NCI-H226 (cell line): ENCODE measurements around the gene SPATC1L.
"Not testable (repeated sequence)": the region's sequence is repeated elsewhere in the genome, so short reads cannot be mapped to it uniquely, and the experiment has no call there.

Source experiments
- DNase-seq: peaks from one replicate; pipeline ENCODE4 v3.0.0-alpha.2; 2015

SPATC1L gene

DNA sequence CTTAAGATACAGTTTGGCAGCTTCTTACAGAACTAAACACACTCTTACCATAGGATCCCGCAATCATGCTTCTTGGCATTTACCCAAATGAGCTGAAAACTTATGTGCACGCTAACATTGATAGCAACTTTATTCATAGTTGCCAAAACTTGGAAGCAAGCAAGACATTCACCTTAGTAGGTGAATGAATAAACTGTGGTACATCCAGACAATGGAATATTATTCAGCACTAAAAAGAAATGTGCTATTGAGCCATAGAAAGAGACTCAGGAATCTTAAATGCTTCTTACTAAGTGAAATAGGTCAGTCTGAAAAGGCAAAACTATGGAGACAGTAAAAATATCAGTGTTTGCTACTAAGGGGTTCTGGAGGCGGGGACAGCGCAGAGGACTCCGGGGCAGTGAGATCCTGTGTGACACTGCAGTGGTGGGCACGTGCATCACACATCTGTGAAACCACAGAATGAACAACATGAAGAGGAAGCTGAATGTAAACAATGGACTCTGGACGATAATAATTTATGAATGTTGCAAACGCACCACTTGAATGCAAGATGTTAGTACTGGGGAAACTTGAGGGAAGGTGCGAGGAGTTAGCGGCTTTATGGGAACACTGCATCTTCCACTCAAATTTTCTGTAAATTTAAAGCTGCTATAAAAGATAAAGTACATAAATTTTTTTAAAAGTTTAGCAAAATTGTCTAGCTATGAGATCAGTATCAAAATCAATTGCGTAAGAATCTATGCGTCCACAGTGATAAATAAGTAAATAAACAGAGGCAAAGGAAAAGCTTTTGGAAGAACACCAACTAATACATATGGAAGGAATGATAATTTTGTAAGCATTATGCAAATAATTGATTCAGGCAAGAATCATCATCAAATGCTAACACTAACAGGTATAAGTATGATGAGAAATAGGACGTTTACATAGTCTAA is 15.4 kb upstream of the SPATC1L start:
- no peak for DNase-seq

DNA sequence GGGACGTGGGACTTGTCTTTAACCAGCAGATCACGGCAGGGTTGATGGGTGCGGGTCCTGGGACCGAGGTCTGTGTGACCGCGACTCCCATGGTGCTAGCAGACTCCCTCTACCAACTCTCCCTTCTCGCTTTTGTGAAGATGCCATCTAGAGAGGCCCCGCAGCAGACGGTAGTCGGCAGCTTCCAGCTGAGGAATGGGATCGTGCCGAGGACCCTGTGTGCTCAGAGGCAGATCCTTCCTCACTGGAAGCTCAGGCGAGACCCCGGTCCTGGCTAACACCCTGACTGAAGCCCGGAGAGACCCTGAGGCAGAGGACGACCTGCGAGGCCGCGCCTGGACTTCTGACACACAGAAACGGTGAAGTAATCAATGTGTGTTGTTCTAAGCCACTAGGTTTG is 12.5 kb upstream of the SPATC1L start:
- DNase-seq = no peak

GRCh38 chr21:46195595-46196195 is 11.4 kb upstream of the SPATC1L start:
- DNase-seq = no peak

GRCh38 chr21:46194374-46195334 is 10.4 kb upstream of the SPATC1L start:
- DNase-seq = no peak

GRCh38 chr21:46193829-46194373 is 9.6 kb upstream of the SPATC1L start:
- DNase-seq = no peak

DNA sequence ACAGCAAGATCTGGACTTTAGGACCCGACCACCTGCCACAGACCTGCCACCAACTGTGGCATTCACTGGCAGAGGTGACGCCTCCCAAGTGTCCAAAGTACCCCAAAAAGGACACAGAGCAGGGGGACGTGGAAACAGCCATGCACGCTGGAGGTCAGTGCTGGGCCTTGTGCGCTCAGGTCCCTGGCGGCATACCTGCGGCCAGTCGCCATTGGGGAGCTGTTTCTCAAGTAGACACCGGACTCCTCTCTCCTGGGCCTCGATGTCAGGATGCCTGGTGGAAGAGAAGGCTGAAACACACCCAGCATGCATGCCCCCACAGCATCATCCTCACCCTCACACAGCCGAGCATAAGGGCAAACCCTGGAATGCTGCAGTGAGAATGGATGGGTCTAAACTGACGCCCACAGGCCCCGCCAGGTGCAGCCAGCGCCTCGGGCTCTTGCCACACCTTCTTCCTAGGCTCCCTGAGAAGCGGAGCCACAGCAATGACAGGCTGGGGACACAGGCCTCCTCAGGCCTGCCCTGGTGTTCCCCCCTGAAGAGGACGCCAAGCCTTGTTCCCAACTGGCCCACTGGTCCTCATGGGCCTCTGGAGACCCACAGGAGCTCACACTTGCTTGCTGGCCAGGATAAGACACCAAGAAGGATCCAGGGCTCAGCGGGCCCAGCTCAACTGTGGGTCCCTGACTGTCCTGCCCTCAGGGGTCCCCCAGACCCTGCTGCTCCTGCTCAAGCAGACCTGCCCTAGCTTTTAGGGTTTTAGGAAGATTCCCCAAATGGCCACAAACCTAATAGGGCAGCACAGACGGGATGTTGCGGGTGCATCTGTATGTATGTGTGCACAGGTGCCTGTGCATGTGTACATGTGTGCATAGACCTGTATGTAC is 7.7 kb upstream of the SPATC1L start:
- no peak for DNase-seq

- DNase-seq = peak; percentile 42
Observed at GRCh38 chr21:46191257-46191685, 7.0 kb upstream of the SPATC1L start.

DNA sequence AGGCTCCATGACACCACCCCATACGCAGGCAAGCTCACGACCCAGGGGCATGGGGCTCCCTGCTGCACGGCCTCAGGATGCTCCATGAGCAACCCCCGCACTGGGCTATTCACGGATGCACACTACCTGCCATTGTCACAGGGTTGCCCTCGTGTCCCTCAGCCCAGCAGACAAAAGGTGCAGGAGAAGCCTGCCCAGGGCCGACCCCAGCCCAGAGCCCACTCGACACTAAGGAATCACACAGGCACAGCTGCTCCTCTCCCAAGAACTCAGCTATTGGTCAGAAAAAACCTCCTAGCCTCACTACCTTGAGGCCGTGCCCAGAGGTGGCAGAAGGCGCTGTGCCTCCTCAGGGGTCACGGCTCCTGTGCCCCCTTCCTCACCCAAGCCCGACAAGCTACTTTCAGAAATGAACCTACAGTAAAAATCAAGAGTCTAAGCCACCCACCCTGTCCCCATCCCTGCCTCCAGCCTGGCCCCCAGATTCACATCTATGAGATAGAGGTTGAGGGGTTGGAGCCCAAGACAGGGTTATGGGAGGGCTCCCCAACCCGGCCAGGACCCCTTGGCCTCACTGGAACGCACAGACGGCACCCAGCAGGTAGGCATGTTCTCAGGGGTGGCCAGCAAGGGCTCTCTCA is 6.4 kb upstream of the SPATC1L start:
- no peak for DNase-seq

DNA sequence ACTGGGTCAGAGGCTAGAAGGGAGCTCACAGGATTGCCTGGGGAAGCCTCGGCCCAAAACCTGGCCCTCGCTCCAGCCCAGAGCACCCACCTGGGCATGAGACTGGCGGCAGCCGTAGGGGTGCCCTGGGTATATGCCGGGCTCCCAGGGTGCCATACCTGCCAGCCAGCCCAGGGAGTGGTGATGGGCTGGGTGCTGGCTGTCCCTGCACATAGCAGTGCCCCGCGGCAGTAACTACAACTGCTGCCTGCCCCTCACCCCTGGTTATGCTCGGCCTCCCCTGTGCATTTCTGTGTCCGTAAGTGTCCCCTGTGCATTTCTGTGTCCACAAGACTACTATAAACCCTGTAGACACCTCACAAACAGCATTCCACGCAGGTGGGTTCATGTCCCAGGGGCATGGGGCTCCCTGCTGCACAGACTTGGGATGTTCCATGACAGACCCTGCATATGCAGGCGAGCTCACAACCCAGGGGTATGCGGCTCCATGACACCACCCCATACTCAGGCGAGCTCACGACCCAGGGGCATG is 5.8 kb upstream of the SPATC1L start:
- no peak for DNase-seq

GRCh38 chr21:46189213-46189958 is 5.1 kb upstream of the SPATC1L start:
- DNase-seq = no peak

GRCh38 chr21:46188226-46189212 is 4.3 kb upstream of the SPATC1L start:
- no peak for DNase-seq

GRCh38 chr21:46187814-46188213 is 3.6 kb upstream of the SPATC1L start:
- no peak for DNase-seq

- DNase-seq = no peak
Observed at GRCh38 chr21:46187261-46187660, 3.0 kb upstream of the SPATC1L start.

- no peak for DNase-seq
Observed at GRCh38 chr21:46185716-46186115, 1.5 kb upstream of the SPATC1L start.

DNA sequence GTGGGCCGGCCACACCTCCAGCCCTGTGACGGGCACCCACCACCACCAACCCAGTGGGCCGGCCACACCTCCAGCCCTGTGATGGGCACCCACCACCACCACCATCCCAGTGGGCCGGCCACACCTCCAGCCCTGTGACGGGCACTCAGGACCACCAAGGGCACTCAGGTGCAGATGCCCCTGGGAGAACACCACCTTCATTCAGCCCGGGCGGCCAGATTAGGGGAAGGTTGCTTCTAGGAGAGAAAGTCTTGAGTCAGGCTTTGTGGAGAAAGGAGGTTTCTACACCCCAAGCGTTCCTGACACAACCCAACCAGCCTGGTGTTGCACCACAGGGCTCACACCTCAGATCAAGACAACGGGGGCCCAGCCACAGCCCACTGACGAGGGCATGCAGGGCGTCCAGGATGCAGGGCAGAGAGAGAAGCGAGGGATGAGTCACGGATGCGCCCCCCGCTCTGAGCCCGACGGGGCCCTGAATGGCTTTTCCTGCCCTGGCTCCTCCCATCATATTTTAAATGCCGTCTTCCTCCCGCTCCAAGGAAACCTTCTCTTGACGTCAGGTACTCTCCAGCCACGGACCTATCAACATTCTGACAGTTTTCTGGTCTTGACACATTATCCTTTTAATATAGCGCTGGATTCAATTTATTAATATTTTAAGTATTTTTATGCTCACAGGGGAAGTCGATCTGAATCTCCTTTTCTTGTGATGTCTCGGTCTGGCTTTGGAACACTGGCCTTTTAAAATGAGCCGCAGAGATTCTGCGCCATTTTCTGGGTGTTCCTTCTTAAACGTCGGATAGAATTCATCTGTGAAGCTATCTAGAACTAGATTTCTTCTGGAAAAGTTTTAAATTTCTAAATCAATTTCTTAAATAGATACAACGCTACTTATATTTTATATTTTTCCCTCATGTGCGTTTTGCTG is 631 bp upstream of the SPATC1L start:
- DNase-seq = peak; percentile 48

DNA sequence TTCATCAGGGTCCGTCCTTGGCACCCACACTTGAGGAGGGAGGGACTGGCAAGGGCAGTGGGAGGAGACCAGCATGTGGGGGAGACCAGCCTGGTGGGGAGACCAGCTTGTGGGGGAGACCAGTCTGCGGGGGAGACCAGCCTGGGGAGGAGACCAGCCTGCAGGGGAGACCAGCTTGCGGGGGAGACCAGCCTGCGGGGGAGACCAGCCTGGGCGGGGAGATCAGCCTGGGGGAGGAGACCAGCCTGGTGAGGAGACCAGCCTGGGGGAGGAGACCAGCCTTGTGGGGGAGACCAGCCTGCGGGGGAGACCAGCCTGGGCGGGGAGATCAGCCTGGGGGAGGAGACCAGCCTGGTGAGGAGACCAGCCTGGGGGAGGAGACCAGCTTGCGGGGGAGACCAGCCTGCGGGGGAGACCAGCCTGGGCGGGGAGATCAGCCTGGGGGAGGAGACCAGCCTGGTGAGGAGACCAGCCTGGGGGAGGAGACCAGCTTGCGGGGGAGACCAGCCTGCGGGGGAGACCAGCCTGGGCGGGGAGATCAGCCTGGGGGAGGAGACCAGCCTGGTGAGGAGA is 836 bp downstream of the SPATC1L start:
- DNase-seq = not testable (repeated sequence)
